SKM-1 (cell line): ENCODE data around the gene JAKMIP1.
"Not testable (repeated sequence)": the region's sequence is repeated elsewhere in the genome, so short reads cannot be mapped to it uniquely, and the experiment has no call there.

Experiments used
- DNase-seq: peaks from one replicate; lab custom pipeline; 2025; ENCODE audit not compliant: unreplicated experiment; lab: John Stamatoyannopoulos, UW

Gene JAKMIP1

DNA sequence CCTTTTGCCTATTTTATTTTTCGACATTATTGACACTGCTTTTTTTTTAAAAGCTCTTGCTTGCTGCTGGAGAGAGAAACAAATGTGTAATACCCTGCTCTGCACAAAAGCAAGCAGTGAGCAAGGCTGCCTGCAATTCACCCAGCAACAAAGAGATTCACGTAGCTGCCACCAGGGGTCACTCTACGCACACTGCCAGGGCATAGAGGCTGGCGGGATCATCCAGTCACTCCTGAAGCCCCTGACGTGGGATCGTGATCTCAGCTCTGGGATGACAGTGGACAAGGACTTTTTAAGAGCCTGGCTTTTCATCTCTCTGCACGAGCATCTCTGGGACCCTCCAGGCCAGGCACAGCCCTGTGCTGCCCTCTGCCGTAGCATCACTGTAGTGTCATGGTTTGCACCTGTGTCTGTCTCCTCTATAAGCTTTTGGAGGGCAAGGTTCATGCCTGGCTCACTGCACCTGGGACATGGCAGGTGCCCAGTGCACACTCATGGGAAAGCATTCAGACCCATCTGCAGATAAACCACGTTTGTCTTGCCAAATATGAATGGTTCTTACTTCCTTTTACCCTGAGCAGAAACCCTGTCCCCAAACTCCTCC lies 201.9 kb downstream of the JAKMIP1 start:
- DNase-seq = peak; percentile 71

DNA sequence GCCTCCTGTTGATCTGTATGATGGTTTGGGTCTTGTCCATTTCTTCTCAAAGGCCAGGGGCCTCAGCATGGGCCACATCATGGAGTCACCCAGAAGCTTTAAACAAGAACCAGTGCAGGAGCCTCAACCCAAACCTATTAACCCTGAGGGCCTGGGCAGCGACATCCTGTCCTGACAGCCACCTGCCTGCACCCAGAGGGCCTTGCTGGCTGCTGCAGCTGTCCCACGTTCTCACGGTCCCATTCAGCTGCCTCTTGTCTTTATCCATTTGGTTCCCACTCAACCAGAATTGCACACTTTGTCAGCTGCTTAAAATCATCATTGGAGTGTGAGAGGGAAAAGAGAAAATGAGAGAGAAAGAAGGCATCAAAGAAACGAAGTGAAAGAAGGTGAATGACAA lies 203.7 kb downstream of the JAKMIP1 start:
- DNase-seq = no peak

DNA sequence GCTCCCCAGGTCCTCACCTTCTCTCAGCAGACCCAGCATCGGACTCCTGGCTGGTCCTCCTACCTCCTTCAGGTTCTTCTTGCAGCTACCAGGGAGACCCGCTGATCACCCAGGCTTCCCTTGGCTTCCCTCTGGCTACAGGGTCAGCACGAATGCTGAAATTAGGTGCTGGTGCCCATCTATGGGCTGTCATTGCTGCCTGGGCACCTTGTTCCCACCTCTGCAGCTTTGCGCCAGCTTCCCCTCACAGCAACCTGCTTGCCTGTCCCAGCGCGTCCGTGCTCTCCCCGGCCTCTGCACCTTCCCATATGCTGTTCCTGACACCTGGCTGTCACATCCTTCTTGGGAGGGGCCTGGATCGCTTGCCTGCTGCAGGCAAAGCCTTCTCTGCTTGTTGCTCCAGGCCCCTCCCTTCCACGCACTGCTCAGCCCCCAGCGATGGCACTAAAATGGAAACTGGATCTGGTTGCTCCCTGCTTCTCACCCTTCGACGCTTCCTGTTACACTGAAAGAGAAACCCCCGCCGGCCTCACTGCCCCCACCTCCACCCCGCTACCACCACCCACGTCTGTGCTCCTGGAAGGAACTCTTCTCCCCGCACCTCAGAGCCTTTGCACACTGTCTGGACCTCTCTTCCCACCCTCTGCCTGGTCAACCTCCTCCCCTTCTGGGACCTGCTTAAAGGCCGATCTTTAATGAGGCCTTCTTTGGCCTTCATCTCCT lies 204.3 kb downstream of the JAKMIP1 start:
- no peak for DNase-seq

DNA sequence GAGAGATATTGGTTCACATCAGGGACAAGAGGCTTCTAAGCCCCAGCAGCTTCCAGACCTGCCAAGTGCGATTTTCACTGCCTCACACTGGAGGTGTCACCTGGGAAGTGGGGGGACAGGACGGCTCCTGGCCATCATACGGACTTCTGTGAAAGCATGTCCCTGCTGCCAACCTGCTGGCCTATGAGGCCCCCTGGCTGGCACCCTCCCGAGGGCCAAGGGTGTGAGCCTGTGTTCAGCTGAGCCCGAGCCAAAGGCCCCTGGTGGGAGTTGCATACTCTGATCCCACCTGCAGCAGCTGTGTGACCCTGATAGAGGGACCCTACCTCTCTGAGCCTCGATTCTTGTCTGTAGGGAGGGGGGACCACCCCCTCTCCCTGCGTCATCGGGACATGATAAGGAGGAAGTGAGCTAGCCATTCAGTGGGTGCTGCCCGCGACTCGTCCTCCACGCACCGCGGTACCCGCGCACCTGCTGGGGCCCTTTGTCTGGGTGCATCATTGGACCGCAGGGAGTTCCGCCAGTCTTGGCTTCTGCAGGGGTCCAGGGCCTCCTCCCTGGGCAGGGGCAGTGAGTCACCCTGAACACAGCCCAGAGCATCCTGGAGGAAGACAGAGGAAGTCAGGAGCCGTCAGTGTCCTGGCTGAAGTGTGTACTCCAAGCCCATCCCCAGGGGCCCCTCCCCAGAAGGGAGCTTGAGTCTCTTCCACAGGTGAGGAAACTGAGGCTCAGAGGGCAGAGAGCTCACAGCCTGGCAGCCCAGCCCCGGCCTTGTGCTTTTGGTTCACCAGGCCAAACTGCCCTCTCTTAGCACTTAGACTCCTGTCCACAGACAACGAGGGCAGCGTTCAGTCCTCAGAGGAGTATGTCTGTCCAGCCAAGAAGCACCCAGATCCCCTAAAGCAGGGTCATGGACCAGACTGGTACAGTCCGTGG lies 206.2 kb downstream of the JAKMIP1 start:
- no peak for DNase-seq

DNA sequence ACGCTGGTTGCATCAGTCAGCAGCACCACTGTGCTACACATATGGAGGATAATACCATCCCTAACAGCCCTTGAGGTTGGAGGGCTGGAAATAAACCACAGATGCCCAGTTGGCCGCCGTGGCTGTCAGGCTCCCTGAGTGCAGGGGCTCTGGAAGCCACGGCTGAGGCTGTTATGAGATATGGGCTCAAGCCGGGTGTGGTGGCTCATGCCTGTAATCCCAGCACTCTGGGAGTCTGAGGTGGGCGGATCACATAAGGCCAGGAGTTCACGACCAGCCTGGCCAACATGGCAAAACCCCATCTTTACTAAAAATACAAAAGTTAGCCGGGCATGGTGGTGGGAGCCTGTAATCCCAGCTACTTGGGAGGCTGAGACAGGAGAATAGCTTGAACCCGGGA lies 207.0 kb downstream of the JAKMIP1 start:
- DNase-seq = not testable (repeated sequence)

DNA sequence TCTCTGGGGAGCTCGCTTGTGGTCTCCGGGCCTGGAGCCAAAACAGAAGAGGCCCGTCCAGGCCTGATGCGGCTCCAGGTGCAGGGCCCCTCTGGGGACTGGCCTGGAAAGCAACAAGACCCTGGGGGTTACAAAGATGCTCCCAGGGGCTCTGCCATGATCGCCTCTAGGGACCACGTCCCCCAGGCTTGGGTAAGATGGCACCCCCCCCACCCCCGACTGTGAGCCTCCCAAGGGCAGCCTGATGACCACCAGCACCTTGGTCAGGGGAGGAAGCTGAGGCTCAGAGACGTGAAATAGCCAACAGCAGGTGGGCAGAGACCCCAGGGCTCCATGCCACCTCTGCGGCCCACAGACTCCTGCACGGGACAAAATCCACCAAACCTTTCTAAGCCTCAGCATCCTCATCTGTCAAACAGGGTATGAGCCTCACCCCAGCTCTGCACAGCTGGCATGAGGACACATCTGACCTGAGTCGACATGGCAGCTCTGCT lies 207.5 kb downstream of the JAKMIP1 start:
- no peak for DNase-seq

DNA sequence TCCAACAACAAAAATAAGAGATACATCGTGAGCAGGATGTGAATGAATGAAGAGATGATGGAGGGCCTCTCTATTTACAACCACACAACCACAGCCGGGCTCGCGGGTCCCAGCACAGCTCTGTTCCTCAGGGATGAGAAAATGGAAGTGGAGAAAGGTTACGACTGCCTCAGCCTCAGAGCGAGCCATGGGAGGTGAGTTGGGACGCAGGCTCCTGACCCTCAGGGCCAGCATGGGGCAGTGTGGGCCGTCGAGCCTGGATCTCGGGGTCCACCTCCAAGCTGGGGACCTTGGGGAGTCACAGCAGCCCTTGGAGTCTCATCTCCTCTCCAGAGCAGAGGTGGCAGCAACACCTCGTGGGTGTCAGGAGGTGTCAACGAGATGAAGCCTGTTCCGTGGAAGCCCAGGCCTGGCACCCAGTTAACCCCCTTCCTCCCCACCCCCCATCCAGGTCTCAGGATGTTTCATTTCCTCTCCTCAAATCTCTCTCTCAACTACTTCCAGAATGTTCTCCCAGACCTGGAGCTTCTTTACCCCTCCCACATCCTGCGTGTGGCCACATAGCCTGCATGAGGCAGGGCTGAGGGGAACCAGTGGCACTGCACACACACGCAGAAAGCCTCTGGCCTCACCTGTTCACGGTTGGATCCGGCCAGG lies 208.1 kb downstream of the JAKMIP1 start:
- no peak for DNase-seq

DNA sequence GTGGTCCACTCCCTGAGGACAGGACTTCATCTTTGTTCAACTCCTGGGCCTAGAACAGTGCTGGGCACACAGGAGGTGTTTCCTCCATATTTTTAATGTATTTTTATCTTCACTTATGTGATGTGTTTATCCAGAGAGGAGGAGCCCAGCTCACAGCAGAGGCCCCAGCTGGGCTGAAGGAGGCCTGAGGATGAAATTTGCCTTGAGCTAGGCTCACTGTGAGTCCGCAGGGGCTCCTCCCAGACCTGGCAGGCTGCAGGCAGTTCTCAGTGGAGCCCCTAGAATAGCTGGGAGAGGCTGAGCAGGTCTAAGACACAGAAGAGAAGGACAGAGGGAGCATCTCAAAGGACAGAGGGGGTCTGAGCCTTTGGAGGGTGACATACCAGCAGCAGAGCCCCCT lies 208.9 kb downstream of the JAKMIP1 start:
- no peak for DNase-seq

DNA sequence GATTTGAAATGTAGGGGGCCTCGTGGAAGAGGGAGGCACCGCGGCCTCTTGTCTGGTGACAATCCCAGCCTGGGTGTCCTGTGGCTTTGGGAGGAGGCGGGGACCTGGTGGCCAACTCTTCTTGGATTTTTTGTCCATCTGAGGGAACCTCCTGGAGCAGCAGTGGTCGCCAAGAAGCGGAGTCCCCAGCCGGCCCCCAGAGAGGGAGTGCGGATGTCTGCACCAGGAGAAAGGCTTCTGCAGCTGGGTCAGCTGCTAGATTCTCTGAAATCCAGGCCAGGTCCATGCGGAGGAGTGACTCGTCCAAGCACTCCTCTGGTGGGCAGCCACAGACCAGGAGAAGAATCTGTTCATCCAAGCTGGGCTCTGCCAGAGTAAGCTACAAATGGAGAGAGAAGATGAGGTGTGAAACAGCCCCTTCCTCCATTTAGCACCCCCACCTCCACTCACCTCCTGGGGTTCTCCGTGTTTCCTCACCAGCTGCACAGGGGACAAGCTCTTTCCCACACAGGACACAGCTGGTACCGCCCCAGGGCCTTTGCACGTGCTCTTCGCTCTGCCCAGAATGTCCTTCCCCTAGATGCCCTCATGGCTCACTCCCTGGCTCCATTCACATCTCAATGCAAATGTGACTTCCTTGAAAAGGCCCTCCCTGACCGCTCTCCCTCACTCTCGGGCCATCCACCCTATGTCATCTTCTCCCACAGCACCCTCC lies 209.7 kb downstream of the JAKMIP1 start:
- no peak for DNase-seq

DNA sequence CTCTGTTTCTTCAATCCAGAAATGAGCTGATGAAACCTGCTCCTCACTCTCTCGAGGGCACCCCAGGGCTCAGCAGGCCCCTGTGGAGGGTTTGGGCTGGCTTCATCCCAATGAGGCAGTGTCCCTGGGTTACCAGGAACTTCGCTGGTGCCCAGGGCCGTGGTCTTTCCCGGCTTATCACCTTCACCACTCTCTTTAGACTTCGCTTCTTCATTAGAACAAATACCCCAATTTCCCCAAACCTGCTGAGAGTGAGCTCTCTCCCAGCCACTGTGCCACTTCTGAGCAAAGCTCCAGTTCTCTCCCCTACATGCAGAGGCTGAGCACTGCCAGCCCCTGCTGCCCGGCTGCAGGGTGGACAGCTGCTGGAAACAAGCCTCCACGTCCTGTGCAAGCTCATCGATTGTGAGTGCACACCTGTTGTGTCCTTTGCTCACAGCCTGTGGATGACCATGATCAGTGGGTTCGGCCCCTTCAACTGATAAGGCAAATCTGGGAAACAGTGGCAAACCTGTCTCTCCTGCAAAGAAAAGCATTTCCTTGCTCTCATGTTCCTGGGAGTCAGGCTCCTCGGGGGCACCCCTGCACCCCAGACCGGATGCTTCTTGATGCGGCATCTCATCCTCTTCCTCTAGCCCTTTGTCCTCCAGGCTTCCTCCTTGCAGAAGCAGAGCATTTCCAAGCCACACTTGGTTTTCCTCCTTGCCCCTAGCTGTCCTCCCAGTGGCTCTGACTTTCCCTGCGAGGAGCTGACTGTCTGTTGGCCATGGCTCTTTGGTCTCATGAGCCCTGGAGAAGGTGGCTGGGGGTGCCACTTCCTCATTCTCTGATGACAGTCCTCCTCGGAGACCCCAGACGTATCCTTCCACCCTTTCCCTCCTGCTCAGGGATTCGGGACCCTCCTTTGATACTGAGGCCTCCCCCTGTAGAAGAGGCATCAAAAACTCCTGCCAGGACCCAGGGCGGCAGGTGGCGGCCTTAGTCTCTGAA lies 210.8 kb downstream of the JAKMIP1 start:
- DNase-seq = no peak

DNA sequence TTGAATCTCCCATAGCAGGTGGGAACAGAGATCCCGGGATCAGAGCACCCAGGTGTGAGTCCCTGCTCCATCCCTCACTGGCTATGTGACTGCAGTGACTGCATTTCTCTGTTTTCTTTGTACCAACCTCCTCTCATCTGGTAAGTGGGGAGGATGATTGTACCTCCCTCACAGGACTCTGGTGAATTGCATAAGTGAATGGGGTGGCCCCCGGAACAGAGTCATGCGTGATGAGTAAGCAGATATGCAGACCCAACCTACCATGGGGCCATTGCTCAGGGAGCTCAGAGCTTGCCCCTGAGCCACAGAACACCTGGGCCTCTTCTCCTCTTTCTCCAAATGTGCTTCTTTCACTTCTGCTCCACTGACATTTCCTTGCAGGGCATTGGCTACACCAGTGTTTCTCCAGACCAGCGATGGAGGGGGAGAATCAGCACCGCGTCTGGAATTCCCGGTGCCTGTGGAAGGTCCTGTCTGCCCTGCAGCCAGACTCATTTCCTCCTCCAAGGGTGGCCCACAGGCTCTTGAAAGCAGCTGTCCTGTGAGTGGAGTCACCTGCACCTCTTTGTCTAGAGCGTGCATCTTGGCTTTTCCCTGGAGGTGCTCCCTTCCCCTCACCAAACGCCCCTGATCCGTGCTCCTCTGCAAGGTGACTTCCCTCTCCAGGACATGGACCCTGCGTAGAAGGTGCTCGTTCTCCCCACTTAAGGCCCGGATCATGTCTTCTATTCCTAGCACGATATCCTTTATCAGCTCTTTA lies 212.1 kb downstream of the JAKMIP1 start:
- DNase-seq = no peak

DNA sequence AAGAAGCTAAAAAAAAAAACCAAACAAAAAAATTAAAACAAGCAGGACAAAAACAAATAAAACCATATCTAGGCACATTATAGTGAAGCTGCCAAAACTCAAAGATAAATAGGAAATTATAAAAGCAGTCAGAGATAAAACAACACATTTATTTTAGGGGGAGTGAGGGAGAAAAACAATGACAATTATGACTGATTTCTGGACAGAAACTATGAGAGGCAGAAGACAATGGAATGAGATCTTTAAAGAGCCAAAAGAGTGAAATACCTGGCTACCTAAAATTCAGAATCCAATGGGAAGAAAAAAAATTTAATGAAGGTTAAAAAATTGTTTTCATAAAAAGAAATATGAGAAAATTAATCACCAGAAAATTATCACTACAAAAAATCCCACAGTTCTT lies 215.5 kb downstream of the JAKMIP1 start:
- DNase-seq = no peak

DNA sequence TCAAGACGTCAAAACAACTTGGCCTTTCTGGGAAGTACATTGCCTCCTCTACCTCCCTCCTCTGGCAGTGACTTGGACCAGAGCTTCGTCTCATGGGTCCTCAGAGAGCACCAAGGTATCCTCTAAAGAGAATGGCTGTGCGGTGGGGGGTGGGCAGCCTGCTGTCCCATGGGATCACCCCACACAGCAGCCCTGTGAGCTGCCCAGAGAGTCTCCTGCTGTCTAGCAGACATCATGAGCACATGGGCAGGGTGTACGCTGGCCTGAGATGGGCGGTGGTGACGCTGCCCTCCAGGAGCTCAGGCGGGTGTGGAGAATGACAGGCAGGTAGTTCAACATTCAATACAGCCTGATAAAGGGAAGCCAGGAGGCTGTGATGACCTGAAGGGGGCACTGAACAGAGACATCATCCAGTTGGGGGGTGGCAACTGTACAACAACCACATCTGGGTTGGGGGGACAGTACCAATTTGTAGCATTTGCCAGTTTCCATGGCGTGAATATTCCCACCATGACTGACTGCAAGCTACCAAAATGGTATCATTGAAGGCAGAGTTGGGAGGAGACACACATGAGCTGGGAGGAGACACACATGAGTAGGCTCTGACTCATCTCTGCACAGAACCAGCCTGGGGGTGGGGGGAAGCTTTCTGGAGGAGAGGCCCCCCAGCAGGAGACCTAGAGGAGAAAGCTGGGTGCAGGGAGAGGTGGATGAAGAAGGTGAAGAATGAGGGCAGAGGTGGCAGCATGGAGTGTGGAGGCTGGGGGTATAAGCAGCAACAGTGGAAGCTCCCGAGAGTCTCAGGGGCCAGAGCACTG lies 218.0 kb downstream of the JAKMIP1 start:
- no peak for DNase-seq

DNA sequence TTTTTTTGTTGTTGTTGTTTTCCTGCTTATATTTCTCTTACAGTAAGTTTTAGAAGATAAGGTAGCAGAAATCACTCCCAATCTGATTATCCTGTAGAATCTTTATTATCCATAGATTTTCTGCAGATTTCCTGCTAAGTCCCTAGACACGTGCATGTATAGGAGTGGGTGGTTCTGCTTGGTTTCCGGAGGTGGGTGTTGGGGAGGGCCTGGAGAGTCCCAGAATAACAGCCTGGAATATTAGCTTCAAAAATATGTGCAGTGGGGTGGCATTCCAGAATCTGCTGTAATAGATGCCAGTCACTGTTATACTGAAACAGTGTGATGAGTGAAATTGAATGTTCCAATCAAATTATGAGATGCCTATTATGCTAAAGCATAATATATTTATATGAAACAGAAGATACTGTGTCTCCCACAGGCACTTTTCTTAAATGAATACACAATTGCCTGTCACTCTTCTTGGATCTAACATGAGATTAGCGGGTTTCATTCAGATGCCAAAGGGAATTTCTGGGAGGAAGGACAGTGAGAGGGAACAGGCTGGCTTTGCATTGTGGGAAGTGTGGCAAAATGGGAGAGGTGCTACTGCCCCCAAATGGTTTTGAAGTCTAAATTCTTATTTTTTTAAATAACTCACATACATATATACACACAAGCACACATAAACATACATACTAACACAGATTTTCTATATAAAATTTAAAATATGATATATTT lies 219.8 kb downstream of the JAKMIP1 start:
- no peak for DNase-seq

DNA sequence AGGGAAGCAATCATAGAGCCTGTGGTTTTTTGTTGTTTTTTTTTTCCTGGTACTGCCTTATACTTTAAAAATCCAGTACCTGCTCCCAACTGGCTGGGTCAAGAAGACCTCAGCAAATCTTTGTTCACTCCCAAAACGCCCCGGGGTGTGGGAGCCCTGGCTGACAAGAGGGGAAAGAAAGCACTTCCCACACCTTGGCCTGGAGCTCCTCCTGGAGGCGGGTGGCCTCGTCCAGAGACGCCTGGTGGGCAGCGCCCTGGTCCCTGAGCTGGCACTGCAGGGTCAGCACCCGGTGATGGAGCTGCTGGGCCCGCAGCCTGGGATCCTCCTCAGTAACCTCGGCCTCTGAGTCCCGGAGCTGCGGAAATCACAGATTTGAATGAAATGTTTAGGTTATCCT lies 220.4 kb downstream of the JAKMIP1 start:
- DNase-seq = no peak

DNA sequence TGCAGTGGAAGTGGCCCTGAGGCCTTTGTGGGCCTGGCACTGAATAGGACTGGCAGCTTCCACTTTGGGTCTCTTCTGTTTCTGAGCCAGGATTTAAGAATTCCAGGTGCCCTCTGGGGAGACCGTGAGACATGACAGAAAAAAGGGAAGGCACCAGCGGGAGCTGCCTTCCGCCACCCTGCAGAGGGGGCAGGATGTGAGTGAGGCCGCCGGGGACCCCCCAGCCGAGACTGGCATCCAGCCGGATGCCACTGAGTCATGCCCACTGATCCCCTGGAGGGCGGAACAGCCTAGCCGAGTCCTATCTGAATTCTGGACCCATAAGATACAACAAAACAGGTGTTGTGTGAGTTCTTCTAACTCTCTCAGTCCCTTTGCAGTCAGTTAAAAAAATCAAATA lies 223.4 kb downstream of the JAKMIP1 start:
- DNase-seq = no peak

DNA sequence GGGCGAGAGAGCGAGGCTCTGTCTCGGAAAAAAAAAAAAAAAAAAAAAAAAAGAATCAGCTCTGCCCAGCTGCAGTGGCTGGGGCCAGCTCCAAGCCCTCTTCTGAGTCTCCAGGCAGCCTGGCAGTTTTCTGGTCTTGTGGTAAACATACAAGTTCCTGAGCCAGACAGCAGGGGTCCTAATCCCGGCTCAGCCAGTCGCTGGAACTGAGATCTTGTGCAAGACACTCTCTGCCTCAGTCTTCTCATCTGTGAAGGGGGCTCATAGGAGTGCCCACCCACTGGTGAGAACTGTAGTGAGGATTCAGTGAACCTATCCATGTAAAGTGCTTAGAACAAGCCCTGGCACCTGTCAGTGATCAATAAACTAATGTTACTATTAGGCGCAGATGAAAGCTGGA lies 223.9 kb downstream of the JAKMIP1 start:
- DNase-seq = no peak
